GM12878 (cell line): Measurements from ENCODE around the gene TMED1. TPM values are rescaled to one million over a fixed set of nuclear protein-coding genes. Genes with fewer than 3 reads are reported as not detected.

Experiments used
- CHD1 ChIP-seq: IDR thresholded peaks from 2 replicates; pipeline ENCODE4 v1.6.1; 2012; ENCODE audit warnings: low read depth, low read length, improper control_type of control experiment
- CHD4 ChIP-seq: fragments of 200-600 bp; sonication (generic); IDR thresholded peaks from 2 replicates; pipeline ENCODE4 v1.6.1; 2016; ENCODE audit warnings: mild to moderate bottlenecking
- GABPA ChIP-seq: IDR thresholded peaks from 2 replicates; pipeline ENCODE4 v1.6.1; 2014; ENCODE audit warnings: antibody characterized with exemption, low read depth, mild to moderate bottlenecking, inconsistent platforms
- RAD51 ChIP-seq: fragments of 450-650 bp; IDR thresholded peaks from 2 replicates; pipeline ENCODE4 v1.6.1; 2016; ENCODE audit warnings: moderate library complexity, mild to moderate bottlenecking, inconsistent platforms
- SRF ChIP-seq, 2 experiments: IDR thresholded peaks; 2 replicates each; pipeline ENCODE4 v1.6.1; 2011; ENCODE audit warnings: low read depth in 2 of 2, low read length in 2 of 2, mild to moderate bottlenecking in 1 of 2, moderate library complexity in 1 of 2
- ZZZ3 ChIP-seq: IDR thresholded peaks from 2 replicates; pipeline ENCODE4 v1.6.1; 2011; ENCODE audit warnings: low read depth; ENCODE audit not compliant: control insufficient read depth, insufficient read length
- polyA plus RNA-seq, 11 experiments: library from polyadenylated mRNA; depleted of rRNA in 4 of 11; unstranded in 6 of 11; stranded (reverse) in 5 of 11; fragments of >200 nt; fragmentation: Nextera tagmentation in 4 of 11; fragmentation: Illumina TruSeq in 1 of 11; extraction: Ambion mirVana in 4 of 11; extraction: Trizol in 1 of 11; gene quantifications; 1 replicate in 1 of 11; 2 replicates in 10 of 11; pipeline versions ENCODE4 v1.2.1 to v1.2.3, GENCODE V29; 2011 to 2016; ENCODE audit warnings: inconsistent platforms in 2 of 11, missing spikeins in 2 of 11, low read depth in 1 of 11
- total RNA-seq, 4 experiments: library from RNA; depleted of rRNA in 3 of 4; stranded (reverse); fragments of >200 nt in 3 of 4; fragmentation: Illumina TruSeq in 1 of 4; extraction: Trizol in 1 of 4; gene quantifications; 2 replicates each; pipeline versions ENCODE4 v1.2.1 to v1.2.3, GENCODE V29; 2013 to 2021
- TF ChIP-seq, protein P1 (sequence below): fragments of 450-650 bp; IDR thresholded peaks from 2 replicates; pipeline ENCODE4 v1.6.1; 2017; ENCODE audit warnings: mild to moderate bottlenecking, moderate library complexity
- TF ChIP-seq, protein P2 (sequence below): fragments of 450-650 bp; conservative IDR thresholded peaks from 2 replicates; pipeline ENCODE4 v1.6.1; 2017; ENCODE audit warnings: mild to moderate bottlenecking, moderate library complexity

Gene TMED1
- total and polyA plus RNA-seq, 10 of the 15 experiments (the other 5 are each of a cell fraction or from before 2014, with no cell fraction given) = 0.60 to 23.1 (median 12.3) TPM

DNA sequence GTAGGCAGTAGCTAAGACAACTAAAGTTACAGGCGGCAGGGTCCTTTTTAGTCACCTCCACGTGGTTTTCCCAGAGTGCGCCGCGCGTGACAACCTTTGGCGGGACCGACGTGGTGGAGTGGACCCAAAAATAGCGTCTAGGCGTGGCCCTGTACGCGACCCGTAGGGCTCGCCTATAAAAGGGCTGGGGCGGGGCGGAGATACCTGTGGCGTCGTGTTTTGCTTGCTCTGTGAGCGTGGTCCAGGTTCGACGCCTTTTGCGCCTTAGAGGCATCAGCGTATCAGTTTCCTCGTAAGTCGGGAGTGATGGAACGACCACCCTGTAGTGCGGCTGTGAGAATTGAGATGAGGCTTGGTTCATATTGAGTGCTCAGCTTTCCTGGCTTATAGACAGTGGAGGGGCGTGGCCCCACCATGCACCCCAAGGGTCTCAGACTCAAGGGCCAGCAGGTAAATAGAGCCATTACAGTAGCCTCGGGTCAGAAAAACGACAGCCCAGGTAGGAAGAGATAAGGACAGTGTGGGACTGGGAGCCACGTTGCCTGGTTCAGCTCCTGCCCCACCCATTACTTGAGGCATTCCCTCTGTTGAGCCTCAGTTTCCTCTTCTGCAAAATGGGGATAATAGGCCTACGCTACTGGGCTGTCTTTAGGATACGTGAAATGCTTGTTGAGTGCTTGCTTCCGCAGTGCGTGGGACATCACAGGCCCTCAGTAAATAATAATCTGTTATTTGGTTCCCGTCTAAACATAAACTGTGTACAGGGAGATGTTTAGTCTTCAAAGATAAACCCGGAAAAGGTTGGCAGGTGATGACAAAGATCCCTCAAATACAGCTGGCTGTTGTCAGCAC, 693 bp upstream of the TMED1 start (continued):
- peak; percentile 96 for TF ChIP-seq RAD51
- peak in 1 of 2 experiments; percentile 35; a peak in 1 of 4 replicates for TF ChIP-seq SRF (IDR thresholded peaks at IDR 0.05; ENCODE audit: low read depth in 2 of 2, low read length in 2 of 2)
- TF ChIP-seq CHD4 = no peak
- TF ChIP-seq ZZZ3 = no peak
- TF ChIP-seq, protein P1, sequence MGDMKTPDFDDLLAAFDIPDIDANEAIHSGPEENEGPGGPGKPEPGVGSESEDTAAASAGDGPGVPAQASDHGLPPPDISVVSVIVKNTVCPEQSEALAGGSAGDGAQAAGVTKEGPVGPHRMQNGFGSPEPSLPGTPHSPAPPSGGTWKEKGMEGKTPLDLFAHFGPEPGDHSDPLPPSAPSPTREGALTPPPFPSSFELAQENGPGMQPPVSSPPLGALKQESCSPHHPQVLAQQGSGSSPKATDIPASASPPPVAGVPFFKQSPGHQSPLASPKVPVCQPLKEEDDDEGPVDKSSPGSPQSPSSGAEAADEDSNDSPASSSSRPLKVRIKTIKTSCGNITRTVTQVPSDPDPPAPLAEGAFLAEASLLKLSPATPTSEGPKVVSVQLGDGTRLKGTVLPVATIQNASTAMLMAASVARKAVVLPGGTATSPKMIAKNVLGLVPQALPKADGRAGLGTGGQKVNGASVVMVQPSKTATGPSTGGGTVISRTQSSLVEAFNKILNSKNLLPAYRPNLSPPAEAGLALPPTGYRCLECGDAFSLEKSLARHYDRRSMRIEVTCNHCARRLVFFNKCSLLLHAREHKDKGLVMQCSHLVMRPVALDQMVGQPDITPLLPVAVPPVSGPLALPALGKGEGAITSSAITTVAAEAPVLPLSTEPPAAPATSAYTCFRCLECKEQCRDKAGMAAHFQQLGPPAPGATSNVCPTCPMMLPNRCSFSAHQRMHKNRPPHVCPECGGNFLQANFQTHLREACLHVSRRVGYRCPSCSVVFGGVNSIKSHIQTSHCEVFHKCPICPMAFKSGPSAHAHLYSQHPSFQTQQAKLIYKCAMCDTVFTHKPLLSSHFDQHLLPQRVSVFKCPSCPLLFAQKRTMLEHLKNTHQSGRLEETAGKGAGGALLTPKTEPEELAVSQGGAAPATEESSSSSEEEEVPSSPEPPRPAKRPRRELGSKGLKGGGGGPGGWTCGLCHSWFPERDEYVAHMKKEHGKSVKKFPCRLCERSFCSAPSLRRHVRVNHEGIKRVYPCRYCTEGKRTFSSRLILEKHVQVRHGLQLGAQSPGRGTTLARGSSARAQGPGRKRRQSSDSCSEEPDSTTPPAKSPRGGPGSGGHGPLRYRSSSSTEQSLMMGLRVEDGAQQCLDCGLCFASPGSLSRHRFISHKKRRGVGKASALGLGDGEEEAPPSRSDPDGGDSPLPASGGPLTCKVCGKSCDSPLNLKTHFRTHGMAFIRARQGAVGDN = peak; percentile 100
- TF ChIP-seq CHD1 = no peak
- TF ChIP-seq, protein P2, sequence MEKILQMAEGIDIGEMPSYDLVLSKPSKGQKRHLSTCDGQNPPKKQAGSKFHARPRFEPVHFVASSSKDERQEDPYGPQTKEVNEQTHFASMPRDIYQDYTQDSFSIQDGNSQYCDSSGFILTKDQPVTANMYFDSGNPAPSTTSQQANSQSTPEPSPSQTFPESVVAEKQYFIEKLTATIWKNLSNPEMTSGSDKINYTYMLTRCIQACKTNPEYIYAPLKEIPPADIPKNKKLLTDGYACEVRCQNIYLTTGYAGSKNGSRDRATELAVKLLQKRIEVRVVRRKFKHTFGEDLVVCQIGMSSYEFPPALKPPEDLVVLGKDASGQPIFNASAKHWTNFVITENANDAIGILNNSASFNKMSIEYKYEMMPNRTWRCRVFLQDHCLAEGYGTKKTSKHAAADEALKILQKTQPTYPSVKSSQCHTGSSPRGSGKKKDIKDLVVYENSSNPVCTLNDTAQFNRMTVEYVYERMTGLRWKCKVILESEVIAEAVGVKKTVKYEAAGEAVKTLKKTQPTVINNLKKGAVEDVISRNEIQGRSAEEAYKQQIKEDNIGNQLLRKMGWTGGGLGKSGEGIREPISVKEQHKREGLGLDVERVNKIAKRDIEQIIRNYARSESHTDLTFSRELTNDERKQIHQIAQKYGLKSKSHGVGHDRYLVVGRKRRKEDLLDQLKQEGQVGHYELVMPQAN = no peak
- no peak for TF ChIP-seq GABPA
